ENCODE results near the gene ANKRD62.

The ANKRD62 gene

DNA sequence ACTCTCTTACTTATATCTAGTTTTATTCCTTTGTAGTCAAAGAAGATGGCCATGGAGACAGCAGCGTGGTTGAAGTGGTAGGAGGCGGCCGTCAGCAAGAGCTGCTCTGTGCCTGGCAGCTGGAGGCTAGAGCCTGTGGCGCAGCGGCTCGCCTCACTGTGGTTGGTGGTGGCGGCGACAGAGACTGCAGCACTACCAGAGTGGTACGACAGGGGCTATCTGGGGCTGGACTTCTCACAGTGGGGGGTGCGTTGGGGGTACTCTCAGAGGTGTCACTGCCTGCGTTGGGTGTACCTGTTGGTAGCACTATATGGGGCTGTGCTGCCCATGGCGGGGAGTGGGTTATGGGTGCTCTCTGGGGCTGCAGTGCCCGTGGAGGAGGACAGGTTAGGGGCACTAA, 8.5 kb upstream of the ANKRD62 start:
- Histone ChIP-seq H3K4me1 (ENCODE audit: control insufficient read depth, insufficient read depth, low read length) (no peaks in the 10 kb centered on the region), H3K4me3 (ENCODE audit: insufficient read depth, low read depth, low read length) (no peak overlapping the region), H3K36me3 (ENCODE audit: control insufficient read depth, insufficient read depth, low read length) (no peaks in the 10 kb centered on the region), H3K27ac (ENCODE audit: insufficient read depth, low read depth, low read length, poor library complexity, severe bottlenecking) (no peak overlapping the region), H3K9me3 (ENCODE audit: control insufficient read depth, low read length) (no peaks in the 10 kb centered on the region), H3K27me3 (ENCODE audit: control insufficient read depth, insufficient read depth, low read length, poor library complexity, severe bottlenecking) (no peaks in the 10 kb centered on the region)
- 87 to 88% methylated on average over 13 of the region's 13 CpGs for WGBS, 2 experiments

DNA sequence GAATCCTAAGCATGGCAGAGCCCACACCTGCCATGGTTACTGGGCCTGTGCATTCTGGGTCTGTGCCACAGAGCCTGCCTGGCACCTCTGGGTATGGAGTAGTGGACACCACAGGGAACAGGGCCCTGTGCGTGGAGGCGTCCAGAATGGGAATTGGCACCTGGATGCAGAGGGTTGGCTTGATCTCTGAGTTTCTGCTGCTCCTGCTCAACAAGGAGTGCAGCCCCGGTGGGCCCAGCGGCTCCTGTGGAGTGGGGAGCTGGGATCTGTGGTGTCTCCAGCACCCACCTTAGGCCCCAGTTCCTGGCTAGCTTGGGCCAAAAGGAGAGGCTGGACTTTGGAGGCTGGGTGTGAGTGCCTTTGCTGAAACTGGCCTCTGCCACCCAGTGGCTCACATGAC, 7.9 kb upstream of the ANKRD62 start:
- Histone ChIP-seq H3K4me3 (ENCODE audit: insufficient read depth, low read depth, low read length) (no peak overlapping the region), H3K4me1 (ENCODE audit: control insufficient read depth, insufficient read depth, low read length) (no peaks in the 10 kb centered on the region), H3K27me3 (ENCODE audit: control insufficient read depth, insufficient read depth, low read length, poor library complexity, severe bottlenecking) (no peaks in the 10 kb centered on the region), H3K9me3 (ENCODE audit: control insufficient read depth, low read length) (no peaks in the 10 kb centered on the region), H3K36me3 (ENCODE audit: control insufficient read depth, insufficient read depth, low read length) (no peaks in the 10 kb centered on the region), H3K27ac (ENCODE audit: insufficient read depth, low read depth, low read length, poor library complexity, severe bottlenecking) (no peak overlapping the region)
- WGBS, 2 experiments, result 90 to 93% methylated on average over 4 of the region's 4 CpGs

DNA sequence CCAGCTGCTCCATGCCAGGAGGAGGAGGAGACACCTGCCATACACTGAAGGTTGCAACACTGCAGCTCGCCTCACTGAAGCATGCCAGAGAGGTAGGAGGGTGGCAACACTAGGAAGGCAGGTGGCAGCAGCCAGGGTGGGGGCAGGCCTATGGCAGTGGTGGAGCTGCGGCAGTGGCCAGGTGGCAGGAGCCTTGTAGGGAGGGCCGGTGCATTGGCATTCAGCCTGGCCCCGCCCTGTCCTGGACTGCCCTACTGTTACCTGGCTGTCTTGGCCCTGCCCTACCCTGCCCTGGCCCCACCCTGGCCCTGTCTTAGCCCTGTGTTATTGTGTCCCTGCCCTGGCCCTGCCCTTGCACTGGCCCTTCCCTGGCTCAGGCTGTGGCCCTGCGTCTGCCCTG, 7.4 kb upstream of the ANKRD62 start:
- 84 to 85% methylated on average over 5 of the region's 5 CpGs for WGBS, 2 experiments

DNA sequence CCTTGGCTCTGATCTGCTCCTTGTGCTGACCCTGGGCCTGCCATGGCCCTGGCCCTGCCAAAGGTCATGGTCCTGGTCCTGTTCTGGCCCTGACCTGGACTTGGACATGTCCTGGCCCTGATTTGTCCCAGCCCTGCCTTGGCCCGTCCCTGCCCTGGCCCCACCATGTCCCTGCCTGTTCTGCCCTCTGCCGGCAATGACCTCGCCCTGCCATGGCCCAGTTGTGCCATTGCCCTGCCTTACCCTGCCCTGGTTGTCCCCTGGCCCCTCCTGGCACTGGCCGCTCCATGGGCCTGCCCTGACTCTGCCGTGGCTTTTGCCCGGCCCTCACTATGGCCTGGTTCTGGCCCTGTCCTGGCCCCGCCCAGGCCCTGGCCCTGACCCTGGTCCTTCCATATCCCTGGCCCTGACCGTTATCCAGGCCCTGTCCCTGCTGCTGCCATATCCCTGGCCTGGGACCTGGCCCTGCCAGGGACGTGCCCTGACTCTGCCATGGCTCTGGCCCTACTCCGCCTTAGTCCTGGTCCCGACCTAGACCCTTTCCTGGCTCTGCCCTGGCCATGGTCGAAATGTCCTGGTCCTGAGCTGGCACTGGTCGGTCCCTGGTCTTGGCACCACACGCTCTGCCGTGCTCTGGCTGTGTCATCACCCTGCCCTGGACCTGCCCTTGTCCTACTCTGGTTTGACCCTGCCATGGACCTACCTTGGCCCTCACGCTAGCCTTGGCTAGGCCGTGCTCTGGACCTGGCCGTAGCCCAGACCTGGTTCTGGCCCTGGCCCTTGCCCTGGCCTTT, 6.8 kb upstream of the ANKRD62 start:
- no peak overlapping the region for H3K27ac ChIP-seq (ENCODE audit: insufficient read depth, low read depth, low read length, poor library complexity, severe bottlenecking)
- 91% methylated on average over 18 of the region's 18 CpGs for WGBS, 2 experiments
- no peak overlapping the region for H3K4me3 ChIP-seq (ENCODE audit: insufficient read depth, low read depth, low read length)
- H3K27me3 ChIP-seq (ENCODE audit: control insufficient read depth, insufficient read depth, low read length, poor library complexity, severe bottlenecking), result no peaks in the 10 kb centered on the region
- no peaks in the 10 kb centered on the region for H3K9me3 ChIP-seq (ENCODE audit: control insufficient read depth, low read length)
- no peaks in the 10 kb centered on the region for H3K36me3 ChIP-seq (ENCODE audit: control insufficient read depth, insufficient read depth, low read length)
- no peaks in the 10 kb centered on the region for H3K4me1 ChIP-seq (ENCODE audit: control insufficient read depth, insufficient read depth, low read length)

More for the DNA sequence above, 7.4 kb upstream of the ANKRD62 start:
- Histone ChIP-seq H3K27ac (ENCODE audit: insufficient read depth, low read depth, low read length, poor library complexity, severe bottlenecking) (no peak overlapping the region), H3K4me1 (ENCODE audit: control insufficient read depth, insufficient read depth, low read length) (no peaks in the 10 kb centered on the region), H3K9me3 (ENCODE audit: control insufficient read depth, low read length) (no peaks in the 10 kb centered on the region), H3K36me3 (ENCODE audit: control insufficient read depth, insufficient read depth, low read length) (no peaks in the 10 kb centered on the region), H3K27me3 (ENCODE audit: control insufficient read depth, insufficient read depth, low read length, poor library complexity, severe bottlenecking) (no peaks in the 10 kb centered on the region), H3K4me3 (ENCODE audit: insufficient read depth, low read depth, low read length) (no peak overlapping the region)

DNA sequence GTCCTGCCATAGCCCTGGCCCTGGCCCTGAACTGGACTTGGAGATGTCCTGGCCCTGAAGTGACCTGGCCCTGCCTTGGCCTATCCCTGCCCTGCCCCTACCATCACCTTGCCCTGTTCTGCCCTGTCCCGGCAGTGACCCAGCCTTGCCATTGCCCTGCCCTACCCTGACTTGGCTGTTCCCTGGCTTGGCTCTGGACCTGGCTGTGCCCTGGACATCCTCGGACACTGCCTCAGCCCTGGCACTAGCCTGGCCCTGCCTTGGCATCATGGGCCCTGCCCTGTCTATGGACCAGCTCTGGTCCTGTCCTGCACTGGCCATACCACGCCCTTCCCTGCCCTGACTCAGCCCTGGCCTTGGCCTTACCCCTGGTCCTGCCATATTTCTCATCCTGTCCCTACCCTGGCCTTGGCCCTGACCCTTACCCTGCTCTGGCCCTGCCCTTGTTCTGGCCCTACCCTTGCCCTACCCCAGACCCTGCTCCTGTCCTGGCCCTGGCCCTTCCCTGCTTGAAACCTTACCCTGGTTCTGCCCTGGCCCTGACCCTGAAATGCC, 6.1 kb upstream of the ANKRD62 start:
- Histone ChIP-seq H3K9me3 (ENCODE audit: control insufficient read depth, low read length) (no peaks in the 10 kb centered on the region), H3K4me3 (ENCODE audit: insufficient read depth, low read depth, low read length) (no peak overlapping the region), H3K27ac (ENCODE audit: insufficient read depth, low read depth, low read length, poor library complexity, severe bottlenecking) (no peak overlapping the region), H3K36me3 (ENCODE audit: control insufficient read depth, insufficient read depth, low read length) (no peaks in the 10 kb centered on the region), H3K4me1 (ENCODE audit: control insufficient read depth, insufficient read depth, low read length) (no peaks in the 10 kb centered on the region), H3K27me3 (ENCODE audit: control insufficient read depth, insufficient read depth, low read length, poor library complexity, severe bottlenecking) (no peaks in the 10 kb centered on the region)
- WGBS, 2 experiments, result 84% methylated on average over 3 of the region's 3 CpGs

DNA sequence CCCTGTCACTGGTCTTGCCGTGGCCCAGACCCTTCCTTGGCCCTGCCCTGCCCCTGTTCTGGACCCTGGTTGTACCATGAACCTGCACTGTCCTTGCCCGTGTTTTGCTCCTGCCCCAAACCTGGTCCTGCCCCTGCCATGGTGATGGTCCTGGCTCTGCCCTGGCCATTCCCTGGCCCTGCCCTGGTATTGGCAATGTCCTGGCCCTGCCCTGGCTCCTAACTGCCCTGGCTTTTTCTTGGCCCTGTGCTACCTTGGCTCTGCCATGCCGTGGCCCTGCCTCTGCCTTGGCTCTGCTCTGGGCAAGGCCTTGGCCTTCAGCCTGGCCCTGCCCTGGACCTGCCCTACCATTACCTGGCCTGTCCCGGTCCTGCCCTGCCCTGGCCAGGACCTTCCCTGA, 5.5 kb upstream of the ANKRD62 start:
- no peaks in the 10 kb centered on the region for H3K36me3 ChIP-seq (ENCODE audit: control insufficient read depth, insufficient read depth, low read length)
- H3K27ac ChIP-seq (ENCODE audit: insufficient read depth, low read depth, low read length, poor library complexity, severe bottlenecking), result no peak overlapping the region
- H3K27me3 ChIP-seq (ENCODE audit: control insufficient read depth, insufficient read depth, low read length, poor library complexity, severe bottlenecking), result no peaks in the 10 kb centered on the region
- 89 to 93% methylated on average over 4 of the region's 4 CpGs for WGBS, 2 experiments
- H3K4me3 ChIP-seq (ENCODE audit: insufficient read depth, low read depth, low read length), result no peak overlapping the region
- no peaks in the 10 kb centered on the region for H3K9me3 ChIP-seq (ENCODE audit: control insufficient read depth, low read length)
- no peaks in the 10 kb centered on the region for H3K4me1 ChIP-seq (ENCODE audit: control insufficient read depth, insufficient read depth, low read length)

DNA sequence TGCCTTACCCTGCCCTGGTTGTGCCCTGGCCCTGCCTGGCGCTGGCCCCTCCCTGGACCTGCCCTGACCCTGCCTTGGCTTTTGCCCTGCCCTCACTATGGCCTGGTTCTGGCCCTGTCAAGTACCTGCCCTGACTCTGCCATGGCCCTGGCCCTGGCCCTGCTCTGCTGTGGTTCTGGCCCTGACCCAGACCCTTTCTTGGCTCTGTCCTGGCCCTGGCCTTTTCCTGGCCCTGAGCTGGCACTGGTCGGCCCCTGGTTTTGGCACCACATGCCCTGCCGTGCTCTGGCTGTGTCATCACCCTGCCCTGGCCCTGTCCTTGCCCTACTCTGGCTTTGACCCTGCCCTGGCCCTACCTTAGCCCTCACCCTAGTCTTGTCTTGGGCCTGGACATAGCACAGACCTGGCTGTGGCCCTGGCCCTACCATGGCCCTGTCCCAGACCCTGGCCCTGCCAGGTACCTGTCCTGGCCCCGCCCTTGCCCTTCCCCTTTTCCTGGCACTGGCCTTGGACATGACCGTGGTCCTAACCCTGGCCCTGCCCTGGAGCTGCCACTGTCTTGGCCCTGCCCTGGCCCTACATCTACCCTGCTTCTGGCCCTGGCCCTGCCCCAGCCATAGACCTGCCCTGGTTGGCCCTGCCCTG, 4.8 kb upstream of the ANKRD62 start:
- Histone ChIP-seq H3K27me3 (ENCODE audit: control insufficient read depth, insufficient read depth, low read length, poor library complexity, severe bottlenecking) (no peaks in the 10 kb centered on the region), H3K36me3 (ENCODE audit: control insufficient read depth, insufficient read depth, low read length) (no peaks in the 10 kb centered on the region), H3K4me3 (ENCODE audit: insufficient read depth, low read depth, low read length) (no peak overlapping the region), H3K4me1 (ENCODE audit: control insufficient read depth, insufficient read depth, low read length) (no peaks in the 10 kb centered on the region), H3K27ac (ENCODE audit: insufficient read depth, low read depth, low read length, poor library complexity, severe bottlenecking) (no peak overlapping the region), H3K9me3 (ENCODE audit: control insufficient read depth, low read length) (no peaks in the 10 kb centered on the region)
- WGBS, 2 experiments, result 85% methylated on average over 5 of the region's 5 CpGs

DNA sequence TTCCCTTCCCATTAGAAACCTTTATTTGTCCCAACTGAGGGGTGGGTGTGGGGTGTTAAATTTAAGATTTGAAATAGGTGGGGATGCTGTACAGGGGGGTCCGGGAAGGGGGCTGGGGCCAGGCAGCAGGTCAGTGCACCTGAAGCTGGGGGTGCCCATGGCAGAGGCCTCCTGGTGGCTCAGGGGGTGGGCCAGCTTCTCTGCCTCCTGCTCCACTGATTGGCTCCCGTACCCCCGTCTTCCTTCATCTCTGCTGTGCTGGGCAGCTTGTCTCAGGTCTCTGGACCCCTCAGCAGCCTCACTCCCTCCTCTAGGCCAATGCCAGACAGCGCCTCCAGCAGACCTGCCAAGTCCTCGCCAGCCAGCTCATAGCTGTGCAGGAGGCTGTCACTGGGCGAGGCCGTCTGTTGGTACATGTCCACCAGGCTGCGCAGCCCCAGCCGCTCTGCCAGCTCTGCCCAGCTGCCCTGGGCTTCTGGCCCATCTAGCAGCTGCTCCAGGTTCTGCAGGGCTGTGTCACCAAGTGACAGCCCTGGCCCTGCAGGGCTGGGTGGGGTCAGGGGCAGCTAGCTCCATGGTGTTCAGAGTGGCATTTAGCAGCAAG, 2.0 kb upstream of the ANKRD62 start:
- H3K4me1 ChIP-seq (ENCODE audit: control insufficient read depth, insufficient read depth, low read length), result no peaks in the 10 kb centered on the region
- H3K27me3 ChIP-seq (ENCODE audit: control insufficient read depth, insufficient read depth, low read length, poor library complexity, severe bottlenecking), result no peaks in the 10 kb centered on the region
- no peak overlapping the region for H3K4me3 ChIP-seq (ENCODE audit: insufficient read depth, low read depth, low read length)
- WGBS, 2 experiments, result 87 to 89% methylated on average over 9 of the region's 9 CpGs
- H3K36me3 ChIP-seq (ENCODE audit: control insufficient read depth, insufficient read depth, low read length), result no peaks in the 10 kb centered on the region
- no peaks in the 10 kb centered on the region for H3K9me3 ChIP-seq (ENCODE audit: control insufficient read depth, low read length)
- no peak overlapping the region for H3K27ac ChIP-seq (ENCODE audit: insufficient read depth, low read depth, low read length, poor library complexity, severe bottlenecking)

DNA sequence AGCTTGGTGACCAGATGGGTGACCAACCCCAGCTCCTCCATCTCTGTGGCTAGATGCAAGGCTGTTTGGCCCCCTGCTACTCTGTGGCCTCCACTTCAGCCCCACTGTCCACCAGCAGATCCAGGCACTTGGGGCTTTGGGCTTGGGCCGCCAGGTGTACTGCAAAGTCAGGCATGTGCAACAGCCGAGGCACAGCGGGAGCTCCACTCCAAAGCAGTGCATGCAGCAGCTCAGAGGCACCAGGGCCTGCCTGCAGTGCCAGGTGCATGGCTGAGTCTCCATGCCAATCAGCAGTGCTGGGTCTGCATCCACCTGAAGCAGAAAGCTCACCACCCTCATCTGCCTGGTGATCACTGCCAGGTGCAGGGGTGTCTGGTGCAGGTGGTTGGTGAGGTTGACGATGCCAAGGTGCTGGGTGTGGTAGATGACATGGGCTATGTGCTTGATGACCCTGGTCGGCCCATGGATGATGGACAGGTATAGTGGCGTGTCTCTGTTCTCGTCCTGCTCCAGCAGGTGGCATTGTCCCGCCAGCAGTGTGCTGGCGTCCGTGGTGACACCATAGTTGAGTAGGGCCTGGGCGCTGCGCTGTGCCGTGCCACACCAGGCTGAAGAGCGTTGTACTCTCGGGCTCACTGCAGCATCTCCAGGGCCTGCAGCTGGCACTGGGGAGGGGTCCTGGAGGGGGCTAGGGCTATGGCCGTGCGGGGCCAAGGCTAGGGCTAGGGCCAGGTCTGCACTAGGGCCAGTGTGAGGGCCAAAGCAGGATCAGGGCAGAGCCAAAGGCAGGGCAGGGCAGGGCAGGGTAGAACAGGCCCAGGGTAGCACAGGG, 1.0 kb upstream of the ANKRD62 start:
- 77% methylated on average over 17 of the region's 17 CpGs for WGBS, 2 experiments
- H3K27me3 ChIP-seq (ENCODE audit: control insufficient read depth, insufficient read depth, low read length, poor library complexity, severe bottlenecking), result no peaks in the 10 kb centered on the region

More for the DNA sequence above, 1.0 kb upstream of the ANKRD62 start:
- H3K27ac ChIP-seq (ENCODE audit: insufficient read depth, low read depth, low read length, poor library complexity, severe bottlenecking), result no peak overlapping the region
- no peaks in the 10 kb centered on the region for H3K4me1 ChIP-seq (ENCODE audit: control insufficient read depth, insufficient read depth, low read length)
- no peaks in the 10 kb centered on the region for H3K9me3 ChIP-seq (ENCODE audit: control insufficient read depth, low read length)
- H3K4me3 ChIP-seq (ENCODE audit: insufficient read depth, low read depth, low read length), result no peak overlapping the region
- no peaks in the 10 kb centered on the region for H3K36me3 ChIP-seq (ENCODE audit: control insufficient read depth, insufficient read depth, low read length)

All from ectodermal cell (in vitro differentiated cells).